PC-9 (cell line): ENCODE data around the gene POMGNT2. TPM values are rescaled to one million over a fixed set of nuclear protein-coding genes. Genes with fewer than 3 reads are reported as not detected.
"Not testable (repeated sequence)": the region's sequence is repeated elsewhere in the genome, so short reads cannot be mapped to it uniquely, and the experiment has no call there.

Experiments used
- BruUV-seq: library from RNA; stranded (reverse); fragments of 400-500 nt; replicated peaks from 2 replicates; lab custom pipeline; 2021; lab: Mats Ljungman, UMichigan
- CTCF ChIA-PET: fragments of 300-600 bp; sonication (Branson Sonifier 250); formaldehyde crosslinking; loops from one replicate; lab custom pipeline; 2022; ENCODE audit warnings: antibody characterized with exemption; lab: Charles Lee
- POLR2A ChIA-PET: fragments of 300-600 bp; sonication (Branson Sonifier 250); formaldehyde crosslinking; loops from one replicate; lab custom pipeline; 2022; ENCODE audit warnings: antibody characterized with exemption; ENCODE audit not compliant: unreplicated experiment; lab: Charles Lee
- DNase-seq, 2 experiments: peaks; one replicate each; pipeline versions ENCODE4 v3.0.0 to v3.0.0-alpha.2; 2015 to 2022; ENCODE audit warnings: mixed read lengths in 1 of 2
- H2AFZ ChIP-seq: fragments of 200-600 bp; sonication (generic); 2 replicates; pipeline ENCODE4 v1.8.1; 2017; ENCODE audit warnings: antibody characterized with exemption
- H3F3A ChIP-seq: fragments of 200-600 bp; sonication (generic); 2 replicates; pipeline ENCODE4 v1.8.1; 2017; ENCODE audit warnings: antibody characterized with exemption, mild to moderate bottlenecking, low read depth; ENCODE audit not compliant: insufficient read depth
- H3K27ac ChIP-seq: fragments of 200-600 bp; sonication (generic); 2 replicates; pipeline ENCODE4 v1.6.1; 2016; ENCODE audit warnings: mixed run types
- H3K27me3 ChIP-seq: fragments of 200-600 bp; sonication (generic); 2 replicates; pipeline ENCODE4 v1.6.1; 2016; ENCODE audit warnings: low read depth, mixed run types; ENCODE audit not compliant: insufficient read depth
- H3K36me3 ChIP-seq: fragments of 200-600 bp; sonication (generic); 2 replicates; pipeline ENCODE4 v1.6.1; 2016; ENCODE audit warnings: low read depth, mixed run types
- H3K4me1 ChIP-seq: fragments of 200-600 bp; sonication (generic); replicated peaks from 2 replicates; pipeline ENCODE4 v1.6.1; 2016; ENCODE audit warnings: mixed run types; ENCODE audit not compliant: insufficient read depth
- H3K4me2 ChIP-seq: fragments of 200-600 bp; sonication (generic); 2 replicates; pipeline ENCODE4 v1.6.1; 2017; ENCODE audit warnings: mixed run types
- H3K4me3 ChIP-seq: fragments of 200-600 bp; sonication (generic); 2 replicates; pipeline ENCODE4 v1.6.1; 2016; ENCODE audit warnings: mixed run types
- H3K79me2 ChIP-seq: fragments of 200-600 bp; sonication (generic); 2 replicates; pipeline ENCODE4 v1.6.1; 2017; ENCODE audit warnings: low read depth, mixed run types
- H3K9me2 ChIP-seq: fragments of 200-600 bp; sonication (generic); 2 replicates; pipeline ENCODE4 v1.8.1; 2017; ENCODE audit warnings: mild to moderate bottlenecking; ENCODE audit not compliant: insufficient read depth
- H3K9me3 ChIP-seq: fragments of 200-600 bp; sonication (generic); 2 replicates; pipeline ENCODE4 v1.8.1; 2016; ENCODE audit warnings: low read depth; ENCODE audit not compliant: insufficient read depth
- H4K20me1 ChIP-seq: fragments of 200-600 bp; sonication (generic); 2 replicates; pipeline ENCODE4 v1.8.1; 2017; ENCODE audit not compliant: insufficient read depth
- CTCF ChIP-seq: fragments of 200-600 bp; sonication (generic); conservative IDR thresholded peaks from 2 replicates; pipeline ENCODE4 v1.6.1; 2017; ENCODE audit warnings: mixed run types, antibody characterized with exemption, mild to moderate bottlenecking, moderate library complexity
- EZH2 ChIP-seq: fragments of 200-600 bp; sonication (generic); IDR thresholded peaks from 2 replicates; pipeline ENCODE4 v1.8.0; 2017; ENCODE audit warnings: antibody characterized with exemption, low read depth
- intact Hi-C: fragments of 100-400 bp; cut with micrococcal nuclease; formaldehyde crosslinking; loops from one replicate; pipeline ENCODE4 v1.10.0; 2022; ENCODE audit not compliant: unreplicated experiment
- total RNA-seq: library from RNA; stranded (reverse); gene quantifications from 2 replicates; pipeline ENCODE4 v1.2.3, GENCODE V29; 2021

The POMGNT2 gene
- total RNA-seq, 1 experiment from 2014 or later, result 17.2 TPM

GRCh38 chr3:43048470-43048869, 57.4 kb downstream of the POMGNT2 start:
- H3K4me1 ChIP-seq, result no peaks in the 10 kb centered on the region
- no peaks in the 10 kb centered on the region for H3K79me2 ChIP-seq
- TF ChIP-seq EZH2 (no peak), CTCF (no peak)
- intact Hi-C loops, result no loop called here
- no peak overlapping the region for H3K4me2 ChIP-seq
- no peak overlapping the region for H3K4me3 ChIP-seq
- no peaks in the 10 kb centered on the region for H4K20me1 ChIP-seq
- H3F3A ChIP-seq, result no peaks in the 10 kb centered on the region
- H3K27me3 ChIP-seq, result no peaks in the 10 kb centered on the region
- no peaks in the 10 kb centered on the region for H3K36me3 ChIP-seq
- H3K9me2 ChIP-seq, result no peaks in the 10 kb centered on the region
- ChIA-PET CTCF (no interaction called here), POLR2A (no interaction called here)
- no peak for DNase-seq
- H2AFZ ChIP-seq, result no peak overlapping the region
- no TSS peak for BruUV-seq
- H3K27ac ChIP-seq, result no peak overlapping the region
- no peaks in the 10 kb centered on the region; the same call in 1 of the 2 replicates for H3K9me3 ChIP-seq

- H3K27ac ChIP-seq, result no peak overlapping the region
- BruUV-seq, result no TSS peak
- H2AFZ ChIP-seq, result no peak overlapping the region
- CTCF ChIA-PET, result no interaction called here
- no peak for DNase-seq
- H3K9me2 ChIP-seq, result no peaks in the 10 kb centered on the region
- H3F3A ChIP-seq, result no peaks in the 10 kb centered on the region
- POLR2A ChIA-PET, result no interaction called here
- no peaks in the 10 kb centered on the region for H3K79me2 ChIP-seq
- no peak overlapping the region for H3K4me2 ChIP-seq
- H3K27me3 ChIP-seq, result no peaks in the 10 kb centered on the region
- H3K4me3 ChIP-seq, result no peak overlapping the region
- no peak for TF ChIP-seq CTCF
- TF ChIP-seq EZH2, result no peak
- intact Hi-C loops, result no loop called here
- H3K36me3 ChIP-seq, result no peaks in the 10 kb centered on the region
- H4K20me1 ChIP-seq, result no peaks in the 10 kb centered on the region
- no peaks in the 10 kb centered on the region for H3K4me1 ChIP-seq
- H3K9me3 ChIP-seq, result no peaks in the 10 kb centered on the region; the same call in 1 of the 2 replicates
These were observed 59.3 kb downstream of the POMGNT2 start for GRCh38 chr3:43046583-43046982.

- H4K20me1 ChIP-seq, intact Hi-C loops, POLR2A ChIA-PET, CTCF ChIA-PET, H3K4me1 ChIP-seq, H3K36me3 ChIP-seq, H3K4me3 ChIP-seq, H3K79me2 ChIP-seq, H3K27ac ChIP-seq, DNase-seq, BruUV-seq, H2AFZ ChIP-seq, H3K9me3 ChIP-seq, H3K9me2 ChIP-seq, H3K4me2 ChIP-seq, H3F3A ChIP-seq, H3K27me3 ChIP-seq: not testable (repeated sequence)
These were observed 60.8 kb downstream of the POMGNT2 start for GRCh38 chr3:43045079-43045478.

GRCh38 chr3:43043793-43044192, 62.1 kb downstream of the POMGNT2 start:
- no peaks in the 10 kb centered on the region for H3K79me2 ChIP-seq
- DNase-seq, result no peak
- ChIA-PET CTCF (no interaction called here), POLR2A (no interaction called here)
- H3K36me3 ChIP-seq, result no peaks in the 10 kb centered on the region
- H2AFZ ChIP-seq, result no peak overlapping the region
- H3K4me1 ChIP-seq, result no peaks in the 10 kb centered on the region
- BruUV-seq, result no TSS peak
- no peaks in the 10 kb centered on the region for H3K27me3 ChIP-seq
- no peaks in the 10 kb centered on the region for H3K9me3 ChIP-seq
- no peaks in the 10 kb centered on the region; the same call in 1 of the 2 replicates for H3K9me2 ChIP-seq
- no peak overlapping the region for H3K4me2 ChIP-seq
- H3F3A ChIP-seq, result no peaks in the 10 kb centered on the region
- H4K20me1 ChIP-seq, result no peaks in the 10 kb centered on the region
- TF ChIP-seq EZH2 (no peak), CTCF (no peak)
- intact Hi-C loops, result no loop called here
- H3K4me3 ChIP-seq, result no peak overlapping the region
- H3K27ac ChIP-seq, result no peak overlapping the region
